Measurements from ENCODE around the gene TMEM117.
A peak's percentile ranks its signal among the peaks of the same experiment; 100 is the strongest.
"Not testable (repeated sequence)": the region's sequence is repeated elsewhere in the genome, so short reads cannot be mapped to it uniquely, and the experiment has no call there.

The TMEM117 gene

DNA sequence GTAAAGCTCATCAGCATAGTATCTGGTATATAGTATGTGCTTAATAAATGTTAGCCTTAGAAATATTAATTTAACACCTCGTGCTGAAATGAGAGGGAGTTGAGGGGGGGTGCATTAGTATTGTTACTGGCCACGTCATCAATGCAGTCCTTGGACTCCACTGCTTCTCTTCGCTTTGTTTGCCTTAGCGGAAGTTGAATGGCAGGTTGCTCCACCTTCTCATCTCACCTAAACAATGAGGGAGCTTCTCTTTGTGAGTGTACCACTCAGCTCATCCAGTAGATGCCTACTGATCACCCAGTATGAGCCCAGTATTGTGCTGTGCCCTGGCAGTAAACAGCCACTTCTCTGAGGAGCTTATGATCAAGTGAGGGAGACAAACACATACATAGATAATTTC, 4.5 kb downstream of the TMEM117 start:
- H3K4me3 ChIP-seq (replicated peaks; ENCODE audit: low read depth, low read length) = no peak overlapping the region
- no peak for DNase-seq (ENCODE audit: low read depth)
- TF ChIP-seq, protein P1, sequence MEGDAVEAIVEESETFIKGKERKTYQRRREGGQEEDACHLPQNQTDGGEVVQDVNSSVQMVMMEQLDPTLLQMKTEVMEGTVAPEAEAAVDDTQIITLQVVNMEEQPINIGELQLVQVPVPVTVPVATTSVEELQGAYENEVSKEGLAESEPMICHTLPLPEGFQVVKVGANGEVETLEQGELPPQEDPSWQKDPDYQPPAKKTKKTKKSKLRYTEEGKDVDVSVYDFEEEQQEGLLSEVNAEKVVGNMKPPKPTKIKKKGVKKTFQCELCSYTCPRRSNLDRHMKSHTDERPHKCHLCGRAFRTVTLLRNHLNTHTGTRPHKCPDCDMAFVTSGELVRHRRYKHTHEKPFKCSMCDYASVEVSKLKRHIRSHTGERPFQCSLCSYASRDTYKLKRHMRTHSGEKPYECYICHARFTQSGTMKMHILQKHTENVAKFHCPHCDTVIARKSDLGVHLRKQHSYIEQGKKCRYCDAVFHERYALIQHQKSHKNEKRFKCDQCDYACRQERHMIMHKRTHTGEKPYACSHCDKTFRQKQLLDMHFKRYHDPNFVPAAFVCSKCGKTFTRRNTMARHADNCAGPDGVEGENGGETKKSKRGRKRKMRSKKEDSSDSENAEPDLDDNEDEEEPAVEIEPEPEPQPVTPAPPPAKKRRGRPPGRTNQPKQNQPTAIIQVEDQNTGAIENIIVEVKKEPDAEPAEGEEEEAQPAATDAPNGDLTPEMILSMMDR (IDR thresholded peaks at IDR 0.05; ENCODE audit: low read length, missing control alignments) = no peak

- H3K4me3 ChIP-seq (replicated peaks; ENCODE audit: low read depth, low read length) = no peak overlapping the region
- no peak for DNase-seq (ENCODE audit: low read depth)
- TF ChIP-seq, protein P1 (IDR thresholded peaks at IDR 0.05; ENCODE audit: low read length, missing control alignments) = no peak
These were observed 5.4 kb downstream of the TMEM117 start for GRCh38 chr12:43841253-43841652.

DNA sequence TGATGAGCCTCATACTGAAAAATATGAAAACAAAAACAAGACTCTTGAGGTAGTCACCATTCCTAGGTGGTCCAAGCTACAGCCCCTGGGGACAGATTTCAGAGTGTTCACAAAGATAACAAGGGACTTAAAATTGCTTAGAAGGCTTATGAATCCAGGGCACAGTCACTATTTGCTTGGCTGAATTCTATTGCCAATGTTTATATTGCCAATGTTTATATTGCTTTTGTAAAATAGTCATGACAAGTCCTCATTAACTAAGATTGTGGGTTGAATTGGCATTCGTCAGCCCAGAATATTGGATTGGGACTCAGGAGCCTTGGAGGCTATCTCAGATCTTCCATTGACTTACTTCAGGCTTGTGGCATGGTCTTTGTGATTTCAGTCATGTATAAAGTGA, 6.4 kb downstream of the TMEM117 start:
- TF ChIP-seq, protein P1 (IDR thresholded peaks at IDR 0.05; ENCODE audit: low read length, missing control alignments) = no peak
- no peak for DNase-seq (ENCODE audit: low read depth)
- H3K4me3 ChIP-seq (replicated peaks; ENCODE audit: low read depth, low read length) = no peak overlapping the region

DNA sequence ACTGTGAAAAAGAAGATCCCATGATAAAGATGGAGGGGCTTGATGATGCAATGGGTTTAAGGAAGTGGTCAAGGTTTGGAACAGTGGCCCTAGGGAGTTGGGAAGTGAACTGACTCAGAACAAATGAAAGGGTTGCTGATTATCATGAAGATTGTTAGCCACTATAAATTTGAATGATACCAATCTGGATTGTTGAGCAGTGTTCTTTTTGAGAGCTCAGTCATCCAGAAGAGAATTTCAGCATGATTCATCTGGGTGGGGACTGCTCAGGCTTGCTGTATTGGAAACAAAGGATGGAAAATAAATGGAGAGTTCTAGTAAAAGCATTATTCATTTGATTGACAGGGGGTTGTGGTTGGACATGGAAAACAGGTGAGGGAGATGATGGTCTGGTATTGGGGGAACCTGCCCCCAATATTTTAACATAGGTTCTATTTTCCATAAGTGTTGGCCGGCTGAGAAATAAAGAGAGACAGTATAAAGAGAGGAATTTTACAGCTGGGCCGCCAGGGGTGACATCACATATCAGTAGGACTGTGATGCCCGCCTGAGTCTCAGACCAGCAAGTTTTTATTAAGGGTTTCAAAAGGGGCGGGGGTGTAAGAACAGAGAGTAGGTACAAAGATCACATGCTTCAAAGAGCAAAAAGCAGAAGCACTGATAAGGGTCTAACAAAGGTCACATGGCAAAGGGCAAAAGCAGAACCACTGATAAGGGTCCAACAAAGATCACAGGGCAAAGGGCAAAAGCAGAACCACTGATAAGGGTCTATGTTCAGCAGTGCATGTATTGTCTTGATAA, 11.7 kb downstream of the TMEM117 start:
- DNase-seq (ENCODE audit: low read depth) = peak; percentile 22

DNA sequence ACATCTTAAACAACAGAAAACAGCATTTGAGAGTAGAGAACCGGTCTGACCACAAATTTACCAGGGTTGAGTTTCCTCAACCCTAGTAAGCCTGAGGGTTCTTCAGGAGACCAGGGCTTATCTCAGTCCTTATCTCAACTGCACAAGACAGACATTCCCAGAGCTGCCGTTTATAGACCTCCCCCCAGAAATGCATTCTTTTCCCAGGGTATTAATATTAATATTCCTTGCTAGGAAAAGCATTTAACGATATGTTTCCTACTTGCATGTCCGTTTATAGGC, 12.3 kb downstream of the TMEM117 start:
- TF ChIP-seq, protein P1 (IDR thresholded peaks at IDR 0.05; ENCODE audit: low read length, missing control alignments) = no peak

More for the DNA sequence above, 11.7 kb downstream of the TMEM117 start:
- not testable (repeated sequence) for H3K4me3 ChIP-seq (replicated peaks; ENCODE audit: low read depth, low read length)

GRCh38 chr12:43848786-43849185, 12.9 kb downstream of the TMEM117 start:
- DNase-seq (ENCODE audit: low read depth) = no peak
- no peak overlapping the region for H3K4me3 ChIP-seq (replicated peaks; ENCODE audit: low read depth, low read length)
- TF ChIP-seq, protein P1 (IDR thresholded peaks at IDR 0.05; ENCODE audit: low read length, missing control alignments) = no peak

More for the DNA sequence above, 12.3 kb downstream of the TMEM117 start:
- no peak for DNase-seq (ENCODE audit: low read depth)
- H3K4me3 ChIP-seq (replicated peaks; ENCODE audit: low read depth, low read length) = no peak overlapping the region

- no peak for DNase-seq (ENCODE audit: low read depth)
- no peak overlapping the region for H3K4me3 ChIP-seq (replicated peaks; ENCODE audit: low read depth, low read length)
- TF ChIP-seq, protein P1 (IDR thresholded peaks at IDR 0.05; ENCODE audit: low read length, missing control alignments) = no peak
These were observed 16.9 kb downstream of the TMEM117 start for GRCh38 chr12:43852744-43853143.
